Measurements from ENCODE around the gene EPB41. TPM values are rescaled to one million over a fixed set of nuclear protein-coding genes. Genes with fewer than 3 reads are reported as not detected.

Gene EPB41
- total RNA-seq, 3 donors from 2014 or later: 45.8 to 82.2 (median 76.3) TPM

GRCh38 chr1:28887835-28888682, 26.3 kb upstream of the EPB41 start:
- ATAC-seq: no peak
- Histone ChIP-seq H3K4me1 (ENCODE audit: low read depth) (peaks cover 20% of the 10 kb centered on the region), H3K9me3 (no peaks in the 10 kb centered on the region), H3K36me3 (ENCODE audit: low read depth) (no peaks in the 10 kb centered on the region), H3K4me3 (peak overlapping the region; percentile 94)
- no peak for TF ChIP-seq CTCF (IDR thresholded peaks at IDR 0.05)
- intact Hi-C loops (cut with DNase I, micrococcal nuclease): loop anchor here in 1 of 2 donors (5.0 kb wide), 1 partner anchor 314 kb away; no protein-coding TSS in a partner anchor
- DNase-seq: peak; percentile 49 to 61 (median 61)

GRCh38 chr1:28888915-28889314, 25.5 kb upstream of the EPB41 start:
- Histone ChIP-seq H3K4me3 (no peak overlapping the region), H3K9me3 (no peaks in the 10 kb centered on the region), H3K36me3 (ENCODE audit: low read depth) (no peaks in the 10 kb centered on the region), H3K4me1 (ENCODE audit: low read depth) (peaks cover 20% of the 10 kb centered on the region)
- intact Hi-C loops (cut with DNase I, micrococcal nuclease): loop anchor here in 1 of 2 donors (5.0 kb wide), 1 partner anchor 313 kb away; no protein-coding TSS in a partner anchor
- no peak for TF ChIP-seq CTCF (IDR thresholded peaks at IDR 0.05)
- ATAC-seq: no peak
- no peak for DNase-seq

DNA sequence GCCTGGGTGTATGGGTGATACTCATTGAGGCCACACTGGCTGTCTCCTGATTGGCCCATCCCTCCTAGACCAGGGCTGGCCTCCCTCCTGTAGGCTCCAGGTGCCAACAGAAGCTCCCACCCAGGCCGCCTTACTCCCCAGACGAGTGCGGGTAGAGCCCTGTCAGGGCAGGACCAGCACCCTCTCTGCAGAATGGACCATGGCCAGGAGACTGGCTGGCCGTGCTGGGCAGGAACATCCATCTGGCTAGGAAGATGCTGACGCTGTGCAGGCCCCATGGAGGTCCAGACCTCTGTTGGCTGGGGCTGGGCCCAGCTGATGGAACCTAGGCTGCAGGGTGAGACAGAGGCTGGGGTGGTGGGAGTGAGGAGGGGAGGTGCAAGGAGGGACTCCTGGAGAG, 25.0 kb upstream of the EPB41 start:
- intact Hi-C loops (cut with DNase I, micrococcal nuclease): loop anchor here in 1 of 2 donors (5.0 kb wide), 1 partner anchor 313 kb away; no protein-coding TSS in a partner anchor
- Histone ChIP-seq H3K9me3 (no peaks in the 10 kb centered on the region), H3K36me3 (ENCODE audit: low read depth) (no peaks in the 10 kb centered on the region), H3K4me3 (no peak overlapping the region), H3K4me1 (ENCODE audit: low read depth) (peaks cover 19% of the 10 kb centered on the region)
- ATAC-seq (no peak), DNase-seq (no peak)
- no peak for TF ChIP-seq CTCF (IDR thresholded peaks at IDR 0.05)

- ATAC-seq (no peak), DNase-seq (no peak)
- intact Hi-C loops (cut with DNase I, micrococcal nuclease): no loop called here
- no peak overlapping the region for H3K4me3 ChIP-seq
- H3K36me3 ChIP-seq (ENCODE audit: low read depth): no peaks in the 10 kb centered on the region
- TF ChIP-seq CTCF (IDR thresholded peaks at IDR 0.05): no peak
- no peaks in the 10 kb centered on the region for H3K9me3 ChIP-seq
- peaks cover 11% of the 10 kb centered on the region for H3K4me1 ChIP-seq (ENCODE audit: low read depth)
These were observed 23.9 kb upstream of the EPB41 start for GRCh38 chr1:28890435-28890834.

GRCh38 chr1:28890836-28891235, 23.5 kb upstream of the EPB41 start:
- DNase-seq (no peak), ATAC-seq (no peak)
- peaks cover 10% of the 10 kb centered on the region for H3K4me1 ChIP-seq (ENCODE audit: low read depth)
- H3K4me3 ChIP-seq: no peak overlapping the region
- no peak for TF ChIP-seq CTCF (IDR thresholded peaks at IDR 0.05)
- H3K36me3 ChIP-seq (ENCODE audit: low read depth): no peaks in the 10 kb centered on the region
- H3K9me3 ChIP-seq: no peaks in the 10 kb centered on the region
- intact Hi-C loops (cut with DNase I, micrococcal nuclease): no loop called here

Data from mucosa of descending colon (tissue), 3 donors.